Retinal pigment epithelial cell (primary cell): ENCODE data around the gene PCDHA1.
A peak's percentile ranks its signal among the peaks of the same experiment; 100 is the strongest.
"Not testable (repeated sequence)": the region's sequence is repeated elsewhere in the genome, so short reads cannot be mapped to it uniquely, and the experiment has no call there.

ENCODE experiments used
- DNase-seq: peaks from one replicate; pipeline ENCODE4 v3.0.0-alpha.2; 2010; ENCODE audit warnings: low read depth
- H3K4me3 ChIP-seq: 2 replicates; pipeline ENCODE4 v1.5.1; 2011; ENCODE audit warnings: mild to moderate bottlenecking, low read length, control low read depth, moderate library complexity
- TF ChIP-seq, protein P1 (sequence below): conservative IDR thresholded peaks from 2 replicates; pipeline ENCODE4 v1.5.1; 2011; ENCODE audit warnings: low read depth, low read length, control low read depth, inconsistent platforms

Gene PCDHA1

DNA sequence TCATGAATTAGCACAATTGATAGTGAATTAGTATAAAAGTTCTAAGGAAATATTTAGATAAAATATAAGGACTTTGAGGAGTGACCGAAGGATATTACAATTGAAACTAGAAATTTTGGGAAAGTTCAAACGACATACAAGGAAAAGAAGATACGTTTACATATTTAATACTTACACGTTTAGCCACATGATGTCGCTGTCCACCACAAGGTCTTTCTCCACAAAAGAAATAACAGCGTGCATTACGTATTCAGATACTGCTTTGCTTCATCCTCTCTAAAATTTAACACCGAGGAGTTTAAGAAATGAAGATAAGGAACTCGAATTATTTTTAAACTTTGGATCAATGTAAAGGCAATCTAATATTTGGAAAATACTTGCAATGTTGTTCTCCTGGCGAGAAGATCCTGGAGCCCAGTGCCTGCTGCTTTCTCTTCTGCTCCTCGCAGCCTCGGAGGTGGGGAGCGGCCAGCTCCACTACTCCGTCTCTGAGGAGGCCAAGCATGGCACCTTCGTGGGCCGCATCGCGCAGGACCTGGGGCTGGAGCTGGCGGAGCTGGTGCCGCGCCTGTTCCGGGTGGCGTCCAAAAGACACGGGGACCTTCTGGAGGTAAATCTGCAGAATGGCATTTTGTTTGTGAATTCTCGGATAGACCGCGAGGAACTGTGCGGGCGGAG, 15.0 kb downstream of the PCDHA1 start, which contains the start of gene PCDHA3:
Gene PCDHA3 (plus strand): TSS at position 242 of the 678 bp plus-strand sequence.
- TF ChIP-seq, protein P1, sequence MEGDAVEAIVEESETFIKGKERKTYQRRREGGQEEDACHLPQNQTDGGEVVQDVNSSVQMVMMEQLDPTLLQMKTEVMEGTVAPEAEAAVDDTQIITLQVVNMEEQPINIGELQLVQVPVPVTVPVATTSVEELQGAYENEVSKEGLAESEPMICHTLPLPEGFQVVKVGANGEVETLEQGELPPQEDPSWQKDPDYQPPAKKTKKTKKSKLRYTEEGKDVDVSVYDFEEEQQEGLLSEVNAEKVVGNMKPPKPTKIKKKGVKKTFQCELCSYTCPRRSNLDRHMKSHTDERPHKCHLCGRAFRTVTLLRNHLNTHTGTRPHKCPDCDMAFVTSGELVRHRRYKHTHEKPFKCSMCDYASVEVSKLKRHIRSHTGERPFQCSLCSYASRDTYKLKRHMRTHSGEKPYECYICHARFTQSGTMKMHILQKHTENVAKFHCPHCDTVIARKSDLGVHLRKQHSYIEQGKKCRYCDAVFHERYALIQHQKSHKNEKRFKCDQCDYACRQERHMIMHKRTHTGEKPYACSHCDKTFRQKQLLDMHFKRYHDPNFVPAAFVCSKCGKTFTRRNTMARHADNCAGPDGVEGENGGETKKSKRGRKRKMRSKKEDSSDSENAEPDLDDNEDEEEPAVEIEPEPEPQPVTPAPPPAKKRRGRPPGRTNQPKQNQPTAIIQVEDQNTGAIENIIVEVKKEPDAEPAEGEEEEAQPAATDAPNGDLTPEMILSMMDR: peak; percentile 11
- no peak within 1 kb of the TSS for H3K4me3 ChIP-seq
- DNase-seq: no peak

DNA sequence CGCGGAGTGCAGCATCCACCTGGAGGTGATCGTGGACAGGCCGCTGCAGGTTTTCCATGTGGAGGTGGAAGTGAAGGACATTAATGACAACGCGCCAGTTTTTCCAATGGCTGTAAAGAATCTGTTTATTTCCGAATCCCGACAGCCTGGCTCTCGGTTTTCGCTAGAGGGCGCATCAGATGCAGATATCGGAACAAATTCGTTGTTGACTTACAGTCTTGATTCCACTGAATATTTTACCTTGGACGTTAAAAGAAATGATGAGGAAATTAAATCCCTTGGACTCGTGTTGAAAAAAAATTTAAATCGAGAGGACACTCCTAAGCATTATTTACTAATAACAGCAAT, 15.5 kb downstream of the PCDHA1 start:
- no peak for DNase-seq
- TF ChIP-seq, protein P1: peak; percentile 28
- H3K4me3 ChIP-seq: no peak overlapping the region

DNA sequence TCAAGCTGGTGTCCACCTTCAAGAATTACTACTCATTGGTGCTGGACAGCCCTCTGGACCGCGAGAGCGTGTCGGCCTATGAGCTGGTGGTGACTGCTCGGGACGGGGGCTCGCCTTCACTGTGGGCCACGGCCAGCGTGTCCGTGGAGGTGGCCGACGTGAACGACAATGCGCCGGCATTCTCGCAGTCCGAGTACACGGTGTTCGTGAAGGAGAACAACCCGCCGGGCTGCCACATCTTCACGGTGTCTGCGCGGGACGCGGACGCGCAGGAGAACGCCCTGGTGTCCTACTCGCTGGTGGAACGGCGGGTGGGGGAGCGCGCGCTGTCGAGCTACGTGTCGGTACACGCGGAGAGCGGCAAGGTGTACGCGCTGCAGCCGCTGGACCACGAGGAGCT, 16.4 kb downstream of the PCDHA1 start:
- not testable (repeated sequence) for DNase-seq

DNA sequence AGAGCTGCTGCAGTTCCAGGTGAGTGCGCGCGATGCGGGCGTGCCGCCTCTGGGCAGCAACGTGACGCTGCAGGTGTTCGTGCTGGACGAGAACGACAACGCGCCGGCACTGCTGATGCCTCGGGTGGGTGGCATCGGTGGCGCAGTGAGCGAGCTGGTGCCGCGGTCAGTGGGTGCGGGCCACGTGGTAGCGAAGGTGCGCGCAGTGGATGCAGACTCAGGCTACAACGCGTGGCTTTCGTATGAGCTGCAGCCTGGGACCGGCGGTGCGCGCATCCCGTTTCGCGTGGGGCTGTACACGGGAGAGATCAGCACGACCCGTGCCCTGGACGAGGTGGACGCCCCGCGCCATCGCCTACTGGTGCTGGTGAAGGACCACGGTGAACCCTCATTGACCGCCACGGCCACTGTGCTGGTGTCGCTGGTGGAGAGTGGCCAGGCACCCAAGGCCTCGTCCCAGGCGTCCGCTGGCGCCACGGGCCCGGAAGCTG, 16.9 kb downstream of the PCDHA1 start:
- H3K4me3 ChIP-seq: no peak overlapping the region
- DNase-seq: no peak
- TF ChIP-seq, protein P1: no peak

More for the DNA sequence above, 16.4 kb downstream of the PCDHA1 start:
- H3K4me3 ChIP-seq: not testable (repeated sequence)

DNA sequence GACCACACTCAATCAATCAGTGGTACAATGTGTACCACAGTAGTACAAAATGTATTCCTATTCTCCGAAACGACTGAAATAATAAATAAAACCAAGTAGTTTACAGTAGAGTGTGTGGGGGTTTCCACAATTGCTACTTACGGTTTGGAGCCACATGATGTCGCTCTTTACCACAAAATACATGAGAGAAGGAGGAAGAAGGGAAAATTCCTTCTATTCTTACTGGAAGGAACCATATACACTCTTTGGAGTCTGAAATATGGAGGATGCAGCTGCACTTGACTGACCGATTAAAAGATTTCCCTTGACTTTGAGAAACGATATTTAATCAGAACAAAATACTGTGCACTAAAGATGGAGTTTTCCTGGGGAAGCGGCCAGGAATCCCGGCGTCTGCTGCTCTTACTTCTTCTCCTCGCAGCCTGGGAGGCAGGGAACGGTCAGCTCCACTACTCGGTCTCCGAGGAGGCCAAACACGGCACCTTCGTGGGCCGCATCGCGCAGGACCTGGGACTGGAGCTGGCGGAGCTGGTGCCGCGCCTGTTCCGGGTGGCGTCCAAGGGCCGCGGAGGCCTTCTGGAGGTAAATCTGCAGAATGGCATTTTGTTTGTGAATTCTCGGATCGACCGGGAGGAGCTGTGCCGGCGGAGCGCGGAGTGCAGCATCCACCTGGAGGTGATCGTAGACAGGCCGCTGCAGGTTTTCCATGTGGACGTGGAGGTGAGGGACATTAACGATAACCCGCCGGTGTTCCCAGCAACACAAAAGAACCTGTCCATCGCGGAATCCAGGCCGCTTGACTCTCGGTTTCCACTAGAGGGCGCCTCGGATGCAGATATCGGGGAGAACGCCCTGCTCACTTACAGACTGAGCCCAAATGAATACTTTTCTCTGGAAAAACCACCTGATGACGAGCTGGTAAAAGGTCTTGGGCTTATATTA, 21.2 kb downstream of the PCDHA1 start, which contains the start of gene PCDHA4:
Gene PCDHA4 (plus strand): TSS at position 235 of the 942 bp plus-strand sequence.
- DNase-seq: no peak
- TF ChIP-seq, protein P1: peak; percentile 30
- no peak within 1 kb of the TSS for H3K4me3 ChIP-seq

DNA sequence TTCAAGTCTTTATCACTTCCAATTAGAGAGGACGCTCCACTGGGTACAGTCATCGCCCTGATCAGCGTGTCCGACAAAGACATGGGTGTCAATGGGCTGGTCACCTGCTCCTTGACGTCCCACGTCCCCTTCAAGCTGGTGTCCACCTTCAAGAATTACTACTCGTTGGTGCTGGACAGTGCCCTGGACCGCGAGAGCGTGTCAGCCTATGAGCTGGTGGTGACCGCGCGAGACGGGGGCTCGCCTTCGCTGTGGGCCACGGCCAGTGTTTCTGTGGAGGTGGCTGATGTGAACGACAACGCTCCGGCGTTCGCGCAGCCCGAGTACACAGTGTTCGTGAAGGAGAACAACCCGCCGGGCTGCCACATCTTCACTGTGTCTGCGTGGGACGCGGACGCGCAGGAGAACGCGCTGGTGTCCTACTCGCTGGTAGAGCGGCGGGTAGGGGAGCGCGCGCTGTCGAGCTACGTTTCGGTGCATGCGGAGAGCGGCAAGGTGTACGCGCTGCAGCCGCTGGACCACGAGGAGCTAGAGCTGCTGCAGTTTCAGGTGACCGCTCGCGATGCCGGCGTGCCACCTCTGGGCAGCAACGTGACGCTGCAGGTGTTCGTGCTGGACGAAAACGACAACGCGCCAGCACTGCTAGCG, 22.4 kb downstream of the PCDHA1 start:
- not testable (repeated sequence) for DNase-seq, H3K4me3 ChIP-seq

DNA sequence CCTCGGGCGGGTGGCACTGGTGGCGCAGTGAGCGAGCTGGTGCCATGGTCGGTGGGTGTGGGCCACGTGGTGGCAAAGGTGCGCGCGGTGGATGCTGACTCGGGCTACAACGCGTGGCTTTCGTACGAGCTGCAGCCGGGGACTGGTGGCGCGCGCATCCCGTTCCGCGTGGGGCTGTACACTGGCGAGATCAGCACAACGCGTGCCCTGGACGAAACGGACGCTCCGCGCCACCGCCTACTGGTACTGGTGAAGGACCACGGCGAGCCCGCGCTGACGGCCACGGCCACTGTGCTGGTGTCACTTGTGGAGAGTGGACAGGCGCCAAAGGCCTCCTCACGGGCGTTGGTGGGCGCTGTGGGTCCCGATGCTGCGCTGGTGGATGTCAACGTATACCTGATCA, 22.9 kb downstream of the PCDHA1 start:
- TF ChIP-seq, protein P1: no peak
- no peak for DNase-seq
- H3K4me3 ChIP-seq: no peak overlapping the region
